ENCODE measurements around the gene KLHL29.
"Not testable (repeated sequence)": the region's sequence is repeated elsewhere in the genome, so short reads cannot be mapped to it uniquely, and the experiment has no call there.

Gene KLHL29

GRCh38 chr2:23373666-23374065, 11.3 kb upstream of the KLHL29 start:
- no peak for DNase-seq (ENCODE audit: low spot score)

- no peak for DNase-seq (ENCODE audit: low spot score)
Observed at GRCh38 chr2:23375448-23375847, 9.5 kb upstream of the KLHL29 start.

GRCh38 chr2:23376075-23376474, 8.9 kb upstream of the KLHL29 start:
- DNase-seq (ENCODE audit: low spot score) = no peak

- no peak for DNase-seq (ENCODE audit: low spot score)
Observed at GRCh38 chr2:23376972-23377371, 8.0 kb upstream of the KLHL29 start.

- no peak for DNase-seq (ENCODE audit: low spot score)
Observed at GRCh38 chr2:23377771-23378170, 7.2 kb upstream of the KLHL29 start.

- no peak for DNase-seq (ENCODE audit: low spot score)
Observed at GRCh38 chr2:23378496-23378895, 6.5 kb upstream of the KLHL29 start.

- DNase-seq (ENCODE audit: low spot score) = no peak
Observed at GRCh38 chr2:23379220-23379695, 5.7 kb upstream of the KLHL29 start.

- DNase-seq (ENCODE audit: low spot score) = peak; percentile 27
Observed at GRCh38 chr2:23380562-23381065, 4.4 kb upstream of the KLHL29 start.

- peak; percentile 26 for DNase-seq (ENCODE audit: low spot score)
Observed at GRCh38 chr2:23381084-23381483, 3.9 kb upstream of the KLHL29 start.

GRCh38 chr2:23381485-23381884, 3.5 kb upstream of the KLHL29 start:
- DNase-seq (ENCODE audit: low spot score) = no peak

GRCh38 chr2:23383100-23383499, 1.9 kb upstream of the KLHL29 start:
- no peak for DNase-seq (ENCODE audit: low spot score)

GRCh38 chr2:23385351-23385747, 370 bp downstream of the KLHL29 start:
- no peak for DNase-seq (ENCODE audit: low spot score)

- no peak for DNase-seq (ENCODE audit: low spot score)
Observed at GRCh38 chr2:23385748-23386338, 864 bp downstream of the KLHL29 start.

- DNase-seq (ENCODE audit: low spot score) = no peak
Observed at GRCh38 chr2:23386339-23387220, 1.6 kb downstream of the KLHL29 start.

- no peak for DNase-seq (ENCODE audit: low spot score)
Observed at GRCh38 chr2:23387221-23387550, 2.2 kb downstream of the KLHL29 start.

- DNase-seq (ENCODE audit: low spot score) = no peak
Observed at GRCh38 chr2:23387845-23388244, 2.9 kb downstream of the KLHL29 start.

GRCh38 chr2:23388294-23388693, 3.3 kb downstream of the KLHL29 start:
- DNase-seq (ENCODE audit: low spot score) = no peak

- no peak for DNase-seq (ENCODE audit: low spot score)
Observed at GRCh38 chr2:23388756-23389514, 4.0 kb downstream of the KLHL29 start.

GRCh38 chr2:23390152-23390551, 5.2 kb downstream of the KLHL29 start:
- DNase-seq (ENCODE audit: low spot score) = no peak

GRCh38 chr2:23391237-23391736, 6.3 kb downstream of the KLHL29 start:
- not testable (repeated sequence) for DNase-seq (ENCODE audit: low spot score)

GRCh38 chr2:23393722-23394121, 8.7 kb downstream of the KLHL29 start:
- DNase-seq (ENCODE audit: low spot score) = no peak

- no peak for DNase-seq (ENCODE audit: low spot score)
Observed at GRCh38 chr2:23394700-23395099, 9.7 kb downstream of the KLHL29 start.

Data from CD4-positive, alpha-beta T cell treated with Interleukin-2 at 100 ng/mL for 4 hours (primary cell).